ENCODE measurements around the gene NARS2. TPM values are rescaled to one million over a fixed set of nuclear protein-coding genes. Genes with fewer than 3 reads are reported as not detected.

NARS2 gene
- total RNA-seq, 2 donors from 2014 or later, result 10.1 to 24.7 TPM

- H3K4me3 ChIP-seq, result no peak overlapping the region
- TF ChIP-seq POLR2A (IDR thresholded peaks at IDR 0.05), result no peak
- TF ChIP-seq CTCF (IDR thresholded peaks at IDR 0.05), result no peak
- intact Hi-C loops (cut with DNase I), result no loop called here
- no peak overlapping the region for H3K27ac ChIP-seq
- H3K9me3 ChIP-seq, result no peaks in the 10 kb centered on the region
- H3K27me3 ChIP-seq, result no peaks in the 10 kb centered on the region
- peaks cover 9% of the 10 kb centered on the region for H3K4me1 ChIP-seq
- no peaks in the 10 kb centered on the region for H3K36me3 ChIP-seq (replicated peaks in 1 of 2; ENCODE audit: insufficient read depth in 1 of 2, low read depth in 2 of 2)
- DNase-seq (no peak), ATAC-seq (no peak)
- 37 to 72% methylated on average over 1 of the region's 1 CpG for WGBS, 2 donors
Observed at GRCh38 chr11:78432956-78433355, 141.7 kb downstream of the NARS2 start.

- no peaks in the 10 kb centered on the region for H3K27me3 ChIP-seq
- no peak overlapping the region for H3K27ac ChIP-seq
- H3K4me3 ChIP-seq, result no peak overlapping the region
- H3K4me1 ChIP-seq, result peaks cover 9% of the 10 kb centered on the region
- 88 to 93% methylated on average over 4 of the region's 4 CpGs for WGBS, 2 donors
- no peaks in the 10 kb centered on the region for H3K9me3 ChIP-seq
- H3K36me3 ChIP-seq (replicated peaks in 1 of 2; ENCODE audit: insufficient read depth in 1 of 2, low read depth in 2 of 2), result no peaks in the 10 kb centered on the region
- DNase-seq, result peak in 1 of 4 donors; percentile 45
- TF ChIP-seq POLR2A (IDR thresholded peaks at IDR 0.05), result no peak
- TF ChIP-seq CTCF (IDR thresholded peaks at IDR 0.05), result peak in 6 of 7 experiments; percentile 10 to 47 (median 31)
- intact Hi-C loops (cut with DNase I), result no loop called here
- no peak for ATAC-seq
Observed at GRCh38 chr11:78432058-78432515, 142.6 kb downstream of the NARS2 start.

GRCh38 chr11:78429660-78430059 lies 145.0 kb downstream of the NARS2 start:
- ATAC-seq (no peak), DNase-seq (no peak)
- Histone ChIP-seq H3K36me3 (replicated peaks in 1 of 2; ENCODE audit: insufficient read depth in 1 of 2, low read depth in 2 of 2) (no peaks in the 10 kb centered on the region), H3K27ac (no peak overlapping the region), H3K9me3 (no peaks in the 10 kb centered on the region), H3K27me3 (no peaks in the 10 kb centered on the region), H3K4me3 (no peak overlapping the region), H3K4me1 (peaks cover 9% of the 10 kb centered on the region)
- 30 to 55% methylated on average over 4 of the region's 4 CpGs for WGBS, 2 donors
- TF ChIP-seq POLR2A (IDR thresholded peaks at IDR 0.05) (no peak), CTCF (IDR thresholded peaks at IDR 0.05) (no peak)
- intact Hi-C loops (cut with DNase I), result loop anchor here (10.0 kb wide), 1 partner anchor 195 kb away; no protein-coding TSS in a partner anchor

GRCh38 chr11:78429209-78429608 lies 145.5 kb downstream of the NARS2 start:
- H3K4me1 ChIP-seq, result peaks cover 9% of the 10 kb centered on the region
- no peaks in the 10 kb centered on the region for H3K9me3 ChIP-seq
- ATAC-seq, result no peak
- intact Hi-C loops (cut with DNase I), result loop anchor here (10.0 kb wide), 1 partner anchor 194 kb away; no protein-coding TSS in a partner anchor
- no peak for DNase-seq
- no peaks in the 10 kb centered on the region for H3K27me3 ChIP-seq
- TF ChIP-seq POLR2A (IDR thresholded peaks at IDR 0.05) (no peak), CTCF (IDR thresholded peaks at IDR 0.05) (no peak)
- no peak overlapping the region for H3K4me3 ChIP-seq
- H3K27ac ChIP-seq, result no peak overlapping the region
- no peaks in the 10 kb centered on the region for H3K36me3 ChIP-seq (replicated peaks in 1 of 2; ENCODE audit: insufficient read depth in 1 of 2, low read depth in 2 of 2)

GRCh38 chr11:78428773-78429172 lies 145.9 kb downstream of the NARS2 start:
- Histone ChIP-seq H3K9me3 (no peaks in the 10 kb centered on the region), H3K36me3 (replicated peaks in 1 of 2; ENCODE audit: insufficient read depth in 1 of 2, low read depth in 2 of 2) (no peaks in the 10 kb centered on the region), H3K4me1 (peaks cover 9% of the 10 kb centered on the region), H3K27ac (no peak overlapping the region), H3K4me3 (no peak overlapping the region), H3K27me3 (no peaks in the 10 kb centered on the region)
- intact Hi-C loops (cut with DNase I), result loop anchor here (10.0 kb wide), 1 partner anchor 194 kb away; no protein-coding TSS in a partner anchor
- WGBS, 2 donors, result 72 to 83% methylated on average over 3 of the region's 3 CpGs
- DNase-seq (no peak), ATAC-seq (no peak)
- TF ChIP-seq POLR2A (IDR thresholded peaks at IDR 0.05), result no peak
- no peak for TF ChIP-seq CTCF (IDR thresholded peaks at IDR 0.05)
